RKO (cell line): ENCODE data around the gene CEBPB.
"Not testable (repeated sequence)": the region's sequence is repeated elsewhere in the genome, so short reads cannot be mapped to it uniquely, and the experiment has no call there.

Source experiments
- DNase-seq: peaks from one replicate; pipeline ENCODE4 v3.0.0-alpha.2; 2016; ENCODE audit warnings: low spot score

CEBPB gene

GRCh38 chr20:50193836-50194421 lies 3.3 kb downstream of the CEBPB start:
- no peak for DNase-seq

- no peak for DNase-seq
Observed at GRCh38 chr20:50194422-50194830, 3.8 kb downstream of the CEBPB start.

GRCh38 chr20:50194831-50195523 lies 4.3 kb downstream of the CEBPB start:
- no peak for DNase-seq

GRCh38 chr20:50195524-50196120 lies 5.0 kb downstream of the CEBPB start:
- DNase-seq: no peak

GRCh38 chr20:50196248-50196647 lies 5.6 kb downstream of the CEBPB start:
- no peak for DNase-seq

- DNase-seq: no peak
Observed at GRCh38 chr20:50196896-50197295, 6.3 kb downstream of the CEBPB start.

- no peak for DNase-seq
Observed at GRCh38 chr20:50197463-50198179, 7.0 kb downstream of the CEBPB start.

- no peak for DNase-seq
Observed at GRCh38 chr20:50198180-50198666, 7.6 kb downstream of the CEBPB start.

- DNase-seq: no peak
Observed at GRCh38 chr20:50198716-50199115, 8.1 kb downstream of the CEBPB start.

GRCh38 chr20:50199703-50200102 lies 9.1 kb downstream of the CEBPB start:
- no peak for DNase-seq

GRCh38 chr20:50200482-50201104 lies 10.0 kb downstream of the CEBPB start:
- no peak for DNase-seq

GRCh38 chr20:50201710-50202109 lies 11.1 kb downstream of the CEBPB start:
- DNase-seq: not testable (repeated sequence)

GRCh38 chr20:50202677-50203076 lies 12.0 kb downstream of the CEBPB start:
- no peak for DNase-seq

- DNase-seq: no peak
Observed at GRCh38 chr20:50203951-50204937, 13.6 kb downstream of the CEBPB start.

- no peak for DNase-seq
Observed at GRCh38 chr20:50207026-50207425, 16.4 kb downstream of the CEBPB start.

GRCh38 chr20:50208085-50208491 lies 17.5 kb downstream of the CEBPB start:
- DNase-seq: no peak

GRCh38 chr20:50208815-50209214 lies 18.2 kb downstream of the CEBPB start:
- not testable (repeated sequence) for DNase-seq

GRCh38 chr20:50210066-50210619 lies 19.5 kb downstream of the CEBPB start:
- DNase-seq: no peak

- DNase-seq: no peak
Observed at GRCh38 chr20:50211091-50211490, 20.5 kb downstream of the CEBPB start.

- DNase-seq: no peak
Observed at GRCh38 chr20:50213531-50214106, 23.0 kb downstream of the CEBPB start.
